GM12892 (cell line): ENCODE data around the gene VGLL4.

ENCODE experiments used
- POLR2A ChIP-seq: IDR thresholded peaks from 2 replicates; pipeline ENCODE4 v1.6.1; 2011; ENCODE audit warnings: low read depth, low read length, control low read depth
- POLR2AphosphoS5 ChIP-seq: IDR thresholded peaks from 2 replicates; pipeline ENCODE4 v1.6.1; 2011; ENCODE audit warnings: low read depth, low read length, control low read depth

GRCh38 chr3:11616551-11616950, 27.2 kb downstream of the VGLL4 start:
- TF ChIP-seq POLR2AphosphoS5: no peak
- no peak for TF ChIP-seq POLR2A
